SK-N-SH (cell line): Measurements from ENCODE around the gene SND1. TPM values are rescaled to one million over a fixed set of nuclear protein-coding genes. Genes with fewer than 3 reads are reported as not detected.

Source experiments
- CTCF ChIA-PET: fragments of 300-600, 350-600 bp; formaldehyde crosslinking; extraction: SDS; loops from one replicate; lab custom pipeline; 2021; lab: Yijun Ruan, JAX
- POLR2A ChIA-PET: fragments of 350-600 bp; sonication (Branson Sonifier 250); formaldehyde crosslinking; extraction: SDS; loops from one replicate; lab custom pipeline; 2020; ENCODE audit warnings: antibody characterized with exemption, inconsistent platforms; lab: Yijun Ruan, JAX
- DNase-seq: peaks from one replicate; pipeline ENCODE4 v3.0.0; 2012
- H2AFZ ChIP-seq: fragments of 200-600 bp; sonication (generic); 2 replicates; pipeline ENCODE4 v1.8.1; 2016; ENCODE audit warnings: antibody characterized with exemption, mild to moderate bottlenecking, low read depth
- H3F3A ChIP-seq: fragments of 200-600 bp; sonication (generic); replicated peaks from 2 replicates; pipeline ENCODE3; 2016; ENCODE audit warnings: antibody characterized with exemption, mild to moderate bottlenecking; ENCODE audit not compliant: insufficient read depth
- H3K27ac ChIP-seq, 2 experiments: fragments of 200-500 bp in 1 of 2; fragments of 200-600 bp in 1 of 2; sonication (Bioruptor generic) in 1 of 2; sonication (generic), shearing (Covaris generic) in 1 of 2; 2 replicates each; pipeline versions ENCODE4 v1.5.1 to v1.6.1; 2014 to 2016; ENCODE audit warnings: low read depth in 2 of 2, inconsistent platforms in 1 of 2, low read length in 1 of 2, mild to moderate bottlenecking in 1 of 2, mixed read lengths in 1 of 2
- H3K27me3 ChIP-seq: fragments of 200-600 bp; sonication (generic), shearing (Covaris generic); 2 replicates; pipeline ENCODE4 v1.6.1; 2016; ENCODE audit warnings: mixed run types; ENCODE audit not compliant: insufficient read depth
- H3K36me3 ChIP-seq, 2 experiments: fragments of 200-500 bp in 1 of 2; fragments of 200-600 bp in 1 of 2; sonication (Bioruptor generic) in 1 of 2; sonication (generic) in 1 of 2; replicated peaks in 1 of 2; 2 replicates each; pipeline versions ENCODE3 to v1.5.1; 2014 to 2016; ENCODE audit warnings: low read length in 1 of 2, mild to moderate bottlenecking in 1 of 2; ENCODE audit not compliant: insufficient read depth in 2 of 2, control insufficient read depth in 1 of 2
- H3K4me1 ChIP-seq, 2 experiments: fragments of 200-500 bp in 1 of 2; fragments of 200-600 bp in 1 of 2; sonication (Bioruptor generic) in 1 of 2; sonication (generic), shearing (Covaris generic) in 1 of 2; 2 replicates each; pipeline versions ENCODE4 v1.5.1 to v1.6.1; 2014 to 2016; ENCODE audit warnings: low read depth in 1 of 2, low read length in 1 of 2, mixed run types in 1 of 2; ENCODE audit not compliant: insufficient read depth in 2 of 2, control insufficient read depth in 1 of 2
- H3K4me2 ChIP-seq: fragments of 200-600 bp; sonication (generic), shearing (Covaris generic); 2 replicates; pipeline ENCODE4 v1.6.1; 2017; ENCODE audit warnings: mixed run types
- H3K4me3 ChIP-seq, 2 experiments: fragments of 200-500 bp in 1 of 2; fragments of 200-600 bp in 1 of 2; sonication (Bioruptor generic) in 1 of 2; sonication (generic), shearing (Covaris generic) in 1 of 2; 2 replicates each; pipeline versions ENCODE4 v1.5.1 to v1.8.1; 2014 to 2016; ENCODE audit warnings: low read depth in 2 of 2, inconsistent platforms in 1 of 2, low read length in 1 of 2, mild to moderate bottlenecking in 1 of 2, mixed read lengths in 1 of 2, moderate library complexity in 1 of 2
- H3K79me2 ChIP-seq: fragments of 200-600 bp; sonication (generic); 2 replicates; pipeline ENCODE4 v1.8.1; 2017; ENCODE audit warnings: mild to moderate bottlenecking; ENCODE audit not compliant: insufficient read depth
- H3K9ac ChIP-seq: fragments of 200-600 bp; sonication (generic); 2 replicates; pipeline ENCODE4 v1.6.1; 2017; ENCODE audit warnings: mixed run types
- H3K9me2 ChIP-seq: fragments of 200-600 bp; sonication (generic); 2 replicates; pipeline ENCODE4 v1.6.1; 2017; ENCODE audit warnings: mixed run types
- H3K9me3 ChIP-seq: fragments of 200-600 bp; sonication (generic); 2 replicates; pipeline ENCODE4 v1.6.1; 2017; ENCODE audit warnings: mixed run types, mild to moderate bottlenecking, moderate library complexity
- H4K20me1 ChIP-seq: fragments of 200-600 bp; sonication (generic); 2 replicates; pipeline ENCODE4 v1.6.1; 2017; ENCODE audit warnings: mild to moderate bottlenecking, mixed run types; ENCODE audit not compliant: insufficient read depth
- CHD2 ChIP-seq: fragments of 150-350 bp; IDR thresholded peaks from 2 replicates; pipeline ENCODE4 v1.6.1; 2018; ENCODE audit warnings: low read length; ENCODE audit not compliant: partially characterized antibody
- EP300 ChIP-seq, 2 experiments: IDR thresholded peaks; 2 replicates each; pipeline versions ENCODE4 v1.4.0 to v1.6.1; 2012; ENCODE audit warnings: borderline replicate concordance in 1 of 2, low read depth in 1 of 2, low read length in 1 of 2
- FOSL2 ChIP-seq: IDR thresholded peaks from 2 replicates; pipeline ENCODE4 v1.4.0; 2012; ENCODE audit warnings: low read depth, mild to moderate bottlenecking, moderate library complexity, borderline replicate concordance
- FOXM1 ChIP-seq: IDR thresholded peaks from 2 replicates; pipeline ENCODE4 v1.4.0; 2012; ENCODE audit warnings: low read depth, mild to moderate bottlenecking
- NFIC ChIP-seq: IDR thresholded peaks from 2 replicates; pipeline ENCODE4 v1.4.0; 2012; ENCODE audit warnings: borderline replicate concordance
- PBX3 ChIP-seq: IDR thresholded peaks from 2 replicates; pipeline ENCODE4; 2012
- RAD21 ChIP-seq: IDR thresholded peaks from 2 replicates; pipeline ENCODE4 v1.6.1; 2012; ENCODE audit warnings: mild to moderate bottlenecking, low read length
- RCOR1 ChIP-seq: fragments of 150-350 bp; IDR thresholded peaks from 2 replicates; pipeline ENCODE4 v1.6.1; 2017; ENCODE audit warnings: antibody characterized with exemption, low read length
- RXRA ChIP-seq: IDR thresholded peaks from 2 replicates; pipeline ENCODE4 v1.4.0; 2012; ENCODE audit warnings: low read depth, mild to moderate bottlenecking, borderline replicate concordance
- SMC3 ChIP-seq: IDR thresholded peaks from 2 replicates; pipeline ENCODE4 v1.6.1; 2012; ENCODE audit warnings: low read depth, low read length, improper control_type of control experiment
- TAF1 ChIP-seq: IDR thresholded peaks from 2 replicates; pipeline ENCODE4 v1.6.1; 2012; ENCODE audit warnings: low read depth, mild to moderate bottlenecking, low read length, moderate library complexity, borderline replicate concordance
- TEAD4 ChIP-seq: IDR thresholded peaks from 2 replicates; pipeline ENCODE4 v1.4.0; 2012; ENCODE audit warnings: mild to moderate bottlenecking, borderline replicate concordance; ENCODE audit not compliant: insufficient read depth
- USF2 ChIP-seq: fragments of 150-350 bp; IDR thresholded peaks from 2 replicates; pipeline ENCODE4 v1.6.1; 2017; ENCODE audit warnings: antibody characterized with exemption, low read length, low read depth, borderline replicate concordance
- YY1 ChIP-seq: IDR thresholded peaks from 2 replicates; pipeline ENCODE4 v1.4.0; 2012; ENCODE audit warnings: low read depth, mild to moderate bottlenecking
- WGBS: methylation state at CpG from one replicate; pipeline ENCODE4 v1.1.6; 2017; ENCODE audit warnings: low lambda C conversion rate; 5-methylcytosine and 5-hydroxymethylcytosine counted together
- polyA plus RNA-seq, 3 experiments: library from polyadenylated mRNA; depleted of rRNA; stranded (reverse); fragments of >200 nt; gene quantifications; 2 replicates each; pipeline ENCODE4 v1.2.3, GENCODE V29; 2012
- TF ChIP-seq, protein P1 (sequence below): fragments of 200-600 bp; sonication (generic); IDR thresholded peaks from 2 replicates; pipeline ENCODE4 v1.6.1; 2017; ENCODE audit warnings: antibody characterized with exemption, mild to moderate bottlenecking, moderate library complexity
- TF ChIP-seq, protein P2 (sequence below): IDR thresholded peaks from 2 replicates; pipeline ENCODE4 v1.4.0; 2012; ENCODE audit warnings: low read depth

SND1 gene
- polyA plus RNA-seq, 1 of the 3 experiments (the other 2 are of a cell fraction): 165 TPM

- Histone ChIP-seq H3K4me1 (peaks cover 0 to 21% of the 10 kb centered on the region in 2 experiments; a peak in 1 of 4 replicates), H3K9me2 (no peaks in the 10 kb centered on the region), H3K27me3 (no peaks in the 10 kb centered on the region), H3K79me2 (no peaks in the 10 kb centered on the region; the same call in 1 of the 2 replicates), H3F3A (no peaks in the 10 kb centered on the region), H3K4me2 (no peak overlapping the region), H4K20me1 (0 out of 2 replicates have a peak, but pooled peaks cover 3% of the 10 kb centered on the region), H3K36me3 (peaks cover 2 to 14% of the 10 kb centered on the region in 2 experiments), H3K9ac (no peak overlapping the region), H3K4me3 (no peak overlapping the region), H3K9me3 (no peaks in the 10 kb centered on the region), H2AFZ (no peak overlapping the region), H3K27ac (no peak overlapping the region)
- 90% methylated on average over 4 of the region's 4 CpGs for WGBS
- POLR2A ChIA-PET: interaction anchor here (1.0 kb wide), 1 partner anchor 11 kb away, joined by 4 read pairs; no protein-coding TSS in a partner anchor
- DNase-seq: no peak
- TF ChIP-seq PBX3 (no peak), TAF1 (no peak), USF2 (no peak), EP300 (IDR thresholded peaks at IDR 0.05; ENCODE audit: borderline replicate concordance in 1 of 2, low read depth in 1 of 2, low read length in 1 of 2) (no peak), YY1 (no peak)
- CTCF ChIA-PET: interaction anchor here (1.1 to 2.1 kb wide), 2 partner anchors 33 to 48 kb away, joined by 3 to 6 read pairs; no protein-coding TSS in a partner anchor
These were observed 334.9 kb downstream of the SND1 start for GRCh38 chr7:127986581-127987521.

DNA sequence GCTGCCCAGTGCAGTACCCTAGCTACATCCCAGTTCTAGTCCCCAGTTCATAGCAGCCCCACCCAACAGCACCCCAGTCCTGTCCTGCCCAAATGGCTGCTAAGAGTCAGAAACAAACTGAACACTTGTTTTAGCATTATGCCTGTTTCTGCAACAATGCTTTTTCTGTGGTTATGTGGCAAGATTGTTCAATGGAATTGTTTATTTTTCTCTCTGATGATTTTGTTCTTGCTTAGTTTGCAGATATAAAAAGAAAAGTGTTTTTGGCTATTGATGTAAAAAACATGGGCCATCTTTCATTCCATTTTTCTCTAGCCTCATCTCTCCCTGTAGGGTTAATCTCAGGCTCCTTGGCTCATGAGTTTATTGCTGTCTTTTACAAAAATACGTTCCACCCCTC, 336.8 kb downstream of the SND1 start:
- Histone ChIP-seq H3K9me3 (no peaks in the 10 kb centered on the region), H3K79me2 (no peaks in the 10 kb centered on the region; the same call in 1 of the 2 replicates), H3K4me1 (peaks cover 0 to 26% of the 10 kb centered on the region in 2 experiments; a peak in 1 of 4 replicates), H2AFZ (no peak overlapping the region), H3K4me2 (no peak overlapping the region), H4K20me1 (peaks cover 3% of the 10 kb centered on the region; the same call in 1 of the 2 replicates), H3K27ac (no peak overlapping the region), H3F3A (no peaks in the 10 kb centered on the region), H3K36me3 (peaks cover 21 to 30% of the 10 kb centered on the region in 2 experiments), H3K9me2 (no peaks in the 10 kb centered on the region), H3K4me3 (no peak overlapping the region), H3K9ac (no peak overlapping the region), H3K27me3 (no peaks in the 10 kb centered on the region)
- CTCF ChIA-PET: interaction anchor here (1.2 to 2.1 kb wide), 2 partner anchors 31 to 46 kb away, joined by 3 to 6 read pairs; no protein-coding TSS in a partner anchor
- DNase-seq: no peak
- no peak for TF ChIP-seq TEAD4
- TF ChIP-seq CHD2: no peak
- TF ChIP-seq RAD21: no peak
- TF ChIP-seq PBX3: no peak
- no peak for TF ChIP-seq RXRA
- TF ChIP-seq FOXM1: no peak
- TF ChIP-seq FOSL2: no peak
- TF ChIP-seq, protein P1, sequence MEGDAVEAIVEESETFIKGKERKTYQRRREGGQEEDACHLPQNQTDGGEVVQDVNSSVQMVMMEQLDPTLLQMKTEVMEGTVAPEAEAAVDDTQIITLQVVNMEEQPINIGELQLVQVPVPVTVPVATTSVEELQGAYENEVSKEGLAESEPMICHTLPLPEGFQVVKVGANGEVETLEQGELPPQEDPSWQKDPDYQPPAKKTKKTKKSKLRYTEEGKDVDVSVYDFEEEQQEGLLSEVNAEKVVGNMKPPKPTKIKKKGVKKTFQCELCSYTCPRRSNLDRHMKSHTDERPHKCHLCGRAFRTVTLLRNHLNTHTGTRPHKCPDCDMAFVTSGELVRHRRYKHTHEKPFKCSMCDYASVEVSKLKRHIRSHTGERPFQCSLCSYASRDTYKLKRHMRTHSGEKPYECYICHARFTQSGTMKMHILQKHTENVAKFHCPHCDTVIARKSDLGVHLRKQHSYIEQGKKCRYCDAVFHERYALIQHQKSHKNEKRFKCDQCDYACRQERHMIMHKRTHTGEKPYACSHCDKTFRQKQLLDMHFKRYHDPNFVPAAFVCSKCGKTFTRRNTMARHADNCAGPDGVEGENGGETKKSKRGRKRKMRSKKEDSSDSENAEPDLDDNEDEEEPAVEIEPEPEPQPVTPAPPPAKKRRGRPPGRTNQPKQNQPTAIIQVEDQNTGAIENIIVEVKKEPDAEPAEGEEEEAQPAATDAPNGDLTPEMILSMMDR: no peak
- TF ChIP-seq SMC3: no peak
- TF ChIP-seq, protein P2, sequence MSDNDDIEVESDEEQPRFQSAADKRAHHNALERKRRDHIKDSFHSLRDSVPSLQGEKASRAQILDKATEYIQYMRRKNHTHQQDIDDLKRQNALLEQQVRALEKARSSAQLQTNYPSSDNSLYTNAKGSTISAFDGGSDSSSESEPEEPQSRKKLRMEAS: no peak
- no peak for TF ChIP-seq RCOR1
- TF ChIP-seq NFIC: no peak
- POLR2A ChIA-PET: no interaction called here
- 100% methylated on average over 1 of the region's 1 CpG for WGBS
